HepG2 (cell line): ENCODE data around the gene INAFM1. TPM values are rescaled to one million over a fixed set of nuclear protein-coding genes. Genes with fewer than 3 reads are reported as not detected.

Source experiments
- ATF3 ChIP-seq: sonication (generic); formaldehyde crosslinking; IDR thresholded peaks from 2 replicates; pipeline ENCODE4 v1.4.0; 2020; ENCODE audit warnings: missing genetic modification reagents
- E2F5 ChIP-seq: sonication (generic); formaldehyde crosslinking; conservative IDR thresholded peaks from 2 replicates; pipeline ENCODE4 v1.4.0; 2020; ENCODE audit warnings: missing genetic modification reagents
- FOSL1 ChIP-seq: sonication (generic); formaldehyde crosslinking; IDR thresholded peaks from 2 replicates; pipeline ENCODE4 v1.9.0; 2021; ENCODE audit warnings: missing genetic modification reagents, borderline replicate concordance
- GATA4 ChIP-seq: sonication (generic); IDR thresholded peaks from 2 replicates; pipeline ENCODE4 v1.6.1; 2016; ENCODE audit warnings: antibody characterized with exemption, low read depth, borderline replicate concordance
- IRF9 ChIP-seq: sonication (generic); formaldehyde crosslinking; IDR thresholded peaks from 2 replicates; pipeline ENCODE4 v1.8.0; 2022; ENCODE audit warnings: missing genetic modification reagents, mild to moderate bottlenecking, borderline replicate concordance
- JUND ChIP-seq: sonication (generic); formaldehyde crosslinking; IDR thresholded peaks from 2 replicates; pipeline ENCODE4 v1.8.0; 2022; ENCODE audit warnings: mild to moderate bottlenecking, missing genetic modification reagents
- NCOA1 ChIP-seq: sonication (generic); formaldehyde crosslinking; IDR thresholded peaks from 2 replicates; pipeline ENCODE4 v1.9.0; 2021; ENCODE audit warnings: missing genetic modification reagents
- PAXIP1 ChIP-seq: sonication (generic); formaldehyde crosslinking; conservative IDR thresholded peaks from 2 replicates; pipeline ENCODE4 v1.4.0; 2020; ENCODE audit warnings: mild to moderate bottlenecking, missing genetic modification reagents, moderate library complexity
- POLR2A ChIP-seq, 2 experiments: IDR thresholded peaks; 2 replicates each; pipeline ENCODE4 v1.6.1; 2011; ENCODE audit warnings: low read depth in 2 of 2, low read length in 2 of 2, mild to moderate bottlenecking in 1 of 2, moderate library complexity in 1 of 2; ENCODE audit not compliant: insufficient read depth in 1 of 2
- RNF2 ChIP-seq: fragments of 450-650 bp; conservative IDR thresholded peaks from 2 replicates; pipeline ENCODE4 v1.6.1; 2016; ENCODE audit warnings: low read depth
- SALL1 ChIP-seq: sonication (generic); formaldehyde crosslinking; IDR thresholded peaks from 2 replicates; pipeline ENCODE4 v1.8.0; 2022; ENCODE audit warnings: mild to moderate bottlenecking, missing genetic modification reagents
- SMAD3 ChIP-seq: sonication (generic); formaldehyde crosslinking; IDR thresholded peaks from 2 replicates; pipeline ENCODE4 v1.4.0; 2020; ENCODE audit warnings: missing genetic modification reagents
- TCF7 ChIP-seq: sonication (generic); IDR thresholded peaks from 2 replicates; pipeline ENCODE4 v1.6.1; 2016; ENCODE audit warnings: antibody characterized with exemption, low read depth
- WIZ ChIP-seq: sonication (generic); formaldehyde crosslinking; IDR thresholded peaks from 2 replicates; pipeline ENCODE4 v1.5.1; 2020; ENCODE audit warnings: mild to moderate bottlenecking, missing genetic modification reagents
- XRCC5 ChIP-seq: fragments of 200-400 bp; formaldehyde crosslinking; optimal IDR thresholded peaks from 2 replicates; pipeline ENCODE3; 2017; ENCODE audit warnings: mild to moderate bottlenecking, low read length
- ZGPAT ChIP-seq: IDR thresholded peaks from 2 replicates; pipeline ENCODE4 v1.6.1; 2016; ENCODE audit warnings: mild to moderate bottlenecking
- ZKSCAN1 ChIP-seq: fragments of 150-350 bp; IDR thresholded peaks from 2 replicates; pipeline ENCODE4 v1.6.1; 2014; ENCODE audit warnings: low read length
- ZNF790 ChIP-seq: sonication (generic); formaldehyde crosslinking; IDR thresholded peaks from 2 replicates; pipeline ENCODE4 v1.8.0; 2022; ENCODE audit warnings: missing genetic modification reagents, mild to moderate bottlenecking, borderline replicate concordance
- polyA plus RNA-seq, 8 experiments: library from polyadenylated mRNA; depleted of rRNA in 3 of 8; stranded (reverse) in 7 of 8; unstranded in 1 of 8; fragments of >200 nt; fragmentation: Illumina TruSeq in 4 of 8; extraction: Trizol in 4 of 8; gene quantifications; 2 replicates each; pipeline versions ENCODE4 v1.2.1 to v1.2.3, GENCODE V29; 2011 to 2016; ENCODE audit warnings: low read depth in 4 of 8, missing spikeins in 1 of 8, mixed read lengths in 1 of 8; ENCODE audit not compliant: insufficient read depth in 1 of 8
- total RNA-seq, 5 experiments: library from RNA; depleted of rRNA; stranded (reverse); fragments of >200 nt; fragmentation: Illumina TruSeq; extraction: Trizol; gene quantifications; 2 replicates each; pipeline ENCODE4 v1.2.3, GENCODE V29; 2016; ENCODE audit warnings: low read depth in 1 of 5

INAFM1 gene
- total and polyA plus RNA-seq, 2 of the 13 experiments (the other 11 are each of a cell fraction or from before 2014, with no cell fraction given), result 0.88 to 1.9 TPM

- no peak for TF ChIP-seq E2F5 (CRISPR knock-in tag)
- TF ChIP-seq ATF3 (CRISPR knock-in tag), result peak; percentile 97
- TF ChIP-seq FOSL1 (CRISPR knock-in tag), result peak; percentile 89
- peak; percentile 98 for TF ChIP-seq JUND
- TF ChIP-seq SALL1, result peak; percentile 98
- TF ChIP-seq WIZ (CRISPR knock-in tag), result peak; percentile 82
- TF ChIP-seq SMAD3 (CRISPR knock-in tag), result peak; percentile 85; the same call in 1 of the 2 replicates
- peak; percentile 37; the same call in 1 of the 2 replicates for TF ChIP-seq GATA4
- TF ChIP-seq XRCC5, result peak; percentile 77
- peak; percentile 98 for TF ChIP-seq PAXIP1
- TF ChIP-seq IRF9 (CRISPR knock-in tag), result 0 out of 2 replicates have a peak, but pooled peaks have one; percentile 35
- no peak for TF ChIP-seq TCF7
- TF ChIP-seq POLR2A (IDR thresholded peaks at IDR 0.05; ENCODE audit: insufficient read depth in 1 of 2, low read depth in 2 of 2, low read length in 2 of 2), result 0 out of 4 replicates have a peak, but pooled peaks of 1 of the 2 experiments have one; percentile 26
- 0 out of 2 replicates have a peak, but pooled peaks have one; percentile 60 for TF ChIP-seq NCOA1
- no peak for TF ChIP-seq RNF2
- TF ChIP-seq ZNF790 (CRISPR knock-in tag), result no peak
- no peak for TF ChIP-seq ZKSCAN1
- peak; percentile 74 for TF ChIP-seq ZGPAT (CRISPR knock-in tag)
Measured at GRCh38 chr19:47315125-47315821, 40.6 kb downstream of the INAFM1 start (continued).
